ENCODE data around the gene IGDCC3. TPM values are rescaled to one million over a fixed set of nuclear protein-coding genes. Genes with fewer than 3 reads are reported as not detected.
A peak's percentile ranks its signal among the peaks of the same experiment; 100 is the strongest.

IGDCC3 gene
- total and polyA plus RNA-seq, 10 of the 15 experiments (the other 5 are each of a cell fraction or from before 2014, with no cell fraction given), result 0.10 to 0.20 (median 0.15) TPM; not detected in 7

DNA sequence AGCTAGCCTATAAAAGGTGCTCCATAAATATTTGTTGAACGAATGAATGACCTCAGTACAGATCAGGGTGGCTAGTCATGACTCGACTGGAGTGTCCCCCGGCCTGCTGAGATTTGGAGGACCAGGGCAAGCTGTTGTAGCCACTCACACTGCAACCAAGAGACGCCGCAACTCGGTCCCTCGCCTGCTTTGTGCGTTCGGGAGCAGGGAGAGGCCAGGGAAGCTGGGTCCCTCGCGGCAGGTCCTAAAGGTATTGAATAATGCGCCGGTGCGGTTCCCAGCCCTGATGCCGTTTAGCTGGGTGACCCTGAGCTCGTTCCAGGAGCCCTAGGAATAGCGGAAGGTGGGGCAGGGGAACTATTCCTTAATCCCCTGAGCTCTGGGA is 43.2 kb upstream of the IGDCC3 start:
- ChIA-PET POLR2A (interaction anchor here (0.9 to 3.2 kb wide), 5 partner anchors 8 to 109 kb away, joined by 4 to 14 read pairs (median 6); partner anchors contain the start of gene HACD3), SMC1A (ENCODE audit: uncharacterized antibody, unreplicated experiment) (interaction anchor here (0.8 to 3.6 kb wide), 7 partner anchors 10 to 128 kb away, joined by 3 to 38 read pairs (median 3); no protein-coding TSS in a partner anchor), CTCF (interaction anchor here (0.7 to 3.5 kb wide), 7 partner anchors 9 to 102 kb away, joined by 3 to 18 read pairs (median 4); no protein-coding TSS in a partner anchor), RAD21 (ENCODE audit: unreplicated experiment) (interaction anchor here (0.8 to 2.4 kb wide), 6 partner anchors 8 to 769 kb away, joined by 3 to 12 read pairs (median 5); no protein-coding TSS in a partner anchor)
- intact Hi-C loops (cut with micrococcal nuclease; ENCODE audit: unreplicated experiment) (no loop called here), in situ Hi-C loops (cut with MboI) (no loop called here)
- H3K4me1 ChIP-seq (ENCODE audit: control insufficient read depth, insufficient read depth, low read length), result peaks cover 7% of the 10 kb centered on the region
- H3K4me2 ChIP-seq (ENCODE audit: control insufficient read depth, insufficient read depth), result peak overlapping the region; percentile 9; the same call in 1 of the 2 replicates
- H4K20me1 ChIP-seq (ENCODE audit: control insufficient read depth, insufficient read depth), result no peaks in the 10 kb centered on the region
- DNase-seq (ENCODE audit: low read depth, low spot score), result no peak
- no peak overlapping the region for H3K9ac ChIP-seq (ENCODE audit: control insufficient read depth, insufficient read depth, low read length)
- no peaks in the 10 kb centered on the region for H3K79me2 ChIP-seq (ENCODE audit: control insufficient read depth, insufficient read depth, low read length)
- H3K27ac ChIP-seq (ENCODE audit: control insufficient read depth, insufficient read depth), result no peak overlapping the region
- 55% methylated on average over 17 of the region's 17 CpGs for WGBS (ENCODE audit: insufficient coverage, insufficient replicate concordance, low lambda C conversion rate, missing lambda C conversion rate)
- no peak overlapping the region for H2AFZ ChIP-seq (ENCODE audit: control insufficient read depth, low read depth, low read length)
- peaks cover 2 to 11% of the 10 kb centered on the region in 2 experiments for H3K27me3 ChIP-seq (replicated peaks in 1 of 2; ENCODE audit: control insufficient read depth in 2 of 2, insufficient read depth in 2 of 2, low read length in 1 of 2)
- H3K4me3 ChIP-seq, result peak overlapping the region; percentile 58; the same call in 1 of the 2 replicates
- H3K9me3 ChIP-seq (replicated peaks; ENCODE audit: control insufficient read depth, insufficient read depth, low read length), result no peaks in the 10 kb centered on the region
- H3K36me3 ChIP-seq (ENCODE audit: control insufficient read depth in 2 of 2, insufficient read depth in 2 of 2, low read length in 1 of 2), result no peaks in the 10 kb centered on the region
- no peak for ATAC-seq
- FAIRE-seq, result no peak
- BruUV-seq (replicated peaks), result TSS peak; percentile 51
- TF ChIP-seq MEF2A (IDR thresholded peaks at IDR 0.05; ENCODE audit: insufficient read depth, low read depth, low read length) (no peak), SIN3A (IDR thresholded peaks at IDR 0.05; ENCODE audit: low read depth, low read length) (no peak), SMC3 (IDR thresholded peaks at IDR 0.05; ENCODE audit: borderline replicate concordance, low read length) (no peak), MLLT1 (IDR thresholded peaks at IDR 0.05) (peak; percentile 41), HDAC2 (IDR thresholded peaks at IDR 0.05) (no peak), ETV6 (conservative IDR thresholded peaks at IDR 0.05 in 1 of 2, IDR thresholded peaks at IDR 0.05 in 1 of 2; ENCODE audit: borderline replicate concordance in 1 of 2, low read depth in 1 of 2) (no peak), NR2F1 (conservative IDR thresholded peaks at IDR 0.05) (no peak), RBBP5 (conservative IDR thresholded peaks at IDR 0.05) (no peak), JUNB (IDR thresholded peaks at IDR 0.05) (no peak), HCFC1 (IDR thresholded peaks at IDR 0.05; ENCODE audit: low read length) (no peak)
- TF ChIP-seq, protein P1, sequence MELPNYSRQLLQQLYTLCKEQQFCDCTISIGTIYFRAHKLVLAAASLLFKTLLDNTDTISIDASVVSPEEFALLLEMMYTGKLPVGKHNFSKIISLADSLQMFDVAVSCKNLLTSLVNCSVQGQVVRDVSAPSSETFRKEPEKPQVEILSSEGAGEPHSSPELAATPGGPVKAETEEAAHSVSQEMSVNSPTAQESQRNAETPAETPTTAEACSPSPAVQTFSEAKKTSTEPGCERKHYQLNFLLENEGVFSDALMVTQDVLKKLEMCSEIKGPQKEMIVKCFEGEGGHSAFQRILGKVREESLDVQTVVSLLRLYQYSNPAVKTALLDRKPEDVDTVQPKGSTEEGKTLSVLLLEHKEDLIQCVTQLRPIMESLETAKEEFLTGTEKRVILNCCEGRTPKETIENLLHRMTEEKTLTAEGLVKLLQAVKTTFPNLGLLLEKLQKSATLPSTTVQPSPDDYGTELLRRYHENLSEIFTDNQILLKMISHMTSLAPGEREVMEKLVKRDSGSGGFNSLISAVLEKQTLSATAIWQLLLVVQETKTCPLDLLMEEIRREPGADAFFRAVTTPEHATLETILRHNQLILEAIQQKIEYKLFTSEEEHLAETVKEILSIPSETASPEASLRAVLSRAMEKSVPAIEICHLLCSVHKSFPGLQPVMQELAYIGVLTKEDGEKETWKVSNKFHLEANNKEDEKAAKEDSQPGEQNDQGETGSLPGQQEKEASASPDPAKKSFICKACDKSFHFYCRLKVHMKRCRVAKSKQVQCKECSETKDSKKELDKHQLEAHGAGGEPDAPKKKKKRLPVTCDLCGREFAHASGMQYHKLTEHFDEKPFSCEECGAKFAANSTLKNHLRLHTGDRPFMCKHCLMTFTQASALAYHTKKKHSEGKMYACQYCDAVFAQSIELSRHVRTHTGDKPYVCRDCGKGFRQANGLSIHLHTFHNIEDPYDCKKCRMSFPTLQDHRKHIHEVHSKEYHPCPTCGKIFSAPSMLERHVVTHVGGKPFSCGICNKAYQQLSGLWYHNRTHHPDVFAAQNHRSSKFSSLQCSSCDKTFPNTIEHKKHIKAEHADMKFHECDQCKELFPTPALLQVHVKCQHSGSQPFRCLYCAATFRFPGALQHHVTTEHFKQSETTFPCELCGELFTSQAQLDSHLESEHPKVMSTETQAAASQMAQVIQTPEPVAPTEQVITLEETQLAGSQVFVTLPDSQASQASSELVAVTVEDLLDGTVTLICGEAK (IDR thresholded peaks at IDR 0.05; ENCODE audit: borderline replicate concordance), result 0 out of 2 replicates have a peak, but pooled peaks have one; percentile 17
